ENCODE measurements around the gene POLK. TPM values are rescaled to one million over a fixed set of nuclear protein-coding genes. Genes with fewer than 3 reads are reported as not detected.

The POLK gene
- polyA plus RNA-seq, 1 experiment, result 30.9 TPM

DNA sequence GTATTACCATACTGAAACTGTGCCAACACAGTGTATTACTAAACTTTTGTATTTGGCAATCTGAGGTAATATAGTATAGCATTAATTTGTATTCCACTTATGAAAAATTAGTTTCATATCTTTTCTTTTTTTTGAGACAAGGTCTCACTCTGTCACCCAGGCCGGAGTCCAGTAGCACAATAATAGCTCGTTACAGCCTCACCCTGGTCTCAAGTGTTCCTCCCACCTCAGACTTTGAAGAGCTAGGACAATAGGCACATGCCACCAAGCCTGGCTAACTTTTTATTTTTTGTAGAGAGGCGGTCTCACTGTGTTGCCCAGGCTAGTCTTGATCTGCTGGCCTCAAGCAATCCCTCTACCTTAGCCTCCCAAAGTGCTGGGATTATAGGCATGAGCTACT, 36.1 kb downstream of the POLK start:
- no peak overlapping the region for H3K4me3 ChIP-seq (ENCODE audit: low read depth, low read length)
- no peaks in the 10 kb centered on the region for H3K27me3 ChIP-seq (ENCODE audit: control insufficient read depth, insufficient read depth, low read length)
- ChIA-PET POLR2A (interaction anchor here (0.6 to 0.7 kb wide), 3 partner anchors 22 to 134 kb away, joined by 3 to 6 read pairs (median 4); no protein-coding TSS in a partner anchor), CTCF (no interaction called here)
- DNase-seq (ENCODE audit: low read depth, low spot score), result no peak
- no peak for TF ChIP-seq CTCF (IDR thresholded peaks at IDR 0.05; ENCODE audit: low read depth, low read length)
- no peak overlapping the region for H3K27ac ChIP-seq (ENCODE audit: low read depth, low read length)
- H3K9me3 ChIP-seq (ENCODE audit: control insufficient read depth, insufficient read depth, low read length), result no peaks in the 10 kb centered on the region

DNA sequence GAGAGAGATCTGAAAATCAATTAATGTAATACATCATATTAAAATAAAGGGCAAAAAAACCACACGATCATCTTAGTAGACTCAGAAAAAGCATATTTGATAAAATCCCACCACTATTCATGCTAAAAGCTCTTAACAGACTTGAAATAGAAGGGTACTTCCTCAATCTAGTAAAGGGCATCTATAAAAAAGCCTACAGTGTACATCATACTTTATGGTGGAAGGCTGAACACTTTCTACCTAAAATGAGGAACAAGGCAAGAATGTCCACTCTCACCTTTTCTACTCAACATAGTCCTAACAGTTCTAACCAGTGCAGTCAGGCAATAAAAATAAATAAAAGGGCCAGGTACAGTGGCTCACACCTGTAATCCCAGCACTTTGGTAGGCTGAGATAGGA, 38.9 kb downstream of the POLK start:
- no peak for TF ChIP-seq CTCF (IDR thresholded peaks at IDR 0.05; ENCODE audit: low read depth, low read length)
- ChIA-PET POLR2A (no interaction called here), CTCF (no interaction called here)
- Histone ChIP-seq H3K4me3 (ENCODE audit: low read depth, low read length) (no peak overlapping the region), H3K9me3 (ENCODE audit: control insufficient read depth, insufficient read depth, low read length) (no peaks in the 10 kb centered on the region), H3K27ac (ENCODE audit: low read depth, low read length) (no peak overlapping the region), H3K27me3 (ENCODE audit: control insufficient read depth, insufficient read depth, low read length) (no peaks in the 10 kb centered on the region)
- no peak for DNase-seq (ENCODE audit: low read depth, low spot score)

GRCh38 chr5:75551471-75551870, 39.8 kb downstream of the POLK start:
- Histone ChIP-seq H3K27ac (ENCODE audit: low read depth, low read length) (no peak overlapping the region), H3K27me3 (ENCODE audit: control insufficient read depth, insufficient read depth, low read length) (no peaks in the 10 kb centered on the region), H3K9me3 (ENCODE audit: control insufficient read depth, insufficient read depth, low read length) (no peaks in the 10 kb centered on the region), H3K4me3 (ENCODE audit: low read depth, low read length) (no peak overlapping the region)
- ChIA-PET POLR2A (no interaction called here), CTCF (interaction anchor here (1.0 kb wide), 1 partner anchor 26 kb away, joined by 3 read pairs; no protein-coding TSS in a partner anchor)
- no peak for TF ChIP-seq CTCF (IDR thresholded peaks at IDR 0.05; ENCODE audit: low read depth, low read length)
- no peak for DNase-seq (ENCODE audit: low read depth, low spot score)

- H3K4me3 ChIP-seq (ENCODE audit: low read depth, low read length), result no peak overlapping the region
- no peaks in the 10 kb centered on the region for H3K9me3 ChIP-seq (ENCODE audit: control insufficient read depth, insufficient read depth, low read length)
- ChIA-PET CTCF (interaction anchor here (0.5 kb wide), 1 partner anchor 12 kb away, joined by 4 read pairs; no protein-coding TSS in a partner anchor), POLR2A (no interaction called here)
- TF ChIP-seq CTCF (IDR thresholded peaks at IDR 0.05; ENCODE audit: low read depth, low read length), result no peak
- H3K27ac ChIP-seq (ENCODE audit: low read depth, low read length), result no peak overlapping the region
- no peaks in the 10 kb centered on the region for H3K27me3 ChIP-seq (ENCODE audit: control insufficient read depth, insufficient read depth, low read length)
- DNase-seq (ENCODE audit: low read depth, low spot score), result no peak
These were observed 41.1 kb downstream of the POLK start for GRCh38 chr5:75552764-75553163.

DNA sequence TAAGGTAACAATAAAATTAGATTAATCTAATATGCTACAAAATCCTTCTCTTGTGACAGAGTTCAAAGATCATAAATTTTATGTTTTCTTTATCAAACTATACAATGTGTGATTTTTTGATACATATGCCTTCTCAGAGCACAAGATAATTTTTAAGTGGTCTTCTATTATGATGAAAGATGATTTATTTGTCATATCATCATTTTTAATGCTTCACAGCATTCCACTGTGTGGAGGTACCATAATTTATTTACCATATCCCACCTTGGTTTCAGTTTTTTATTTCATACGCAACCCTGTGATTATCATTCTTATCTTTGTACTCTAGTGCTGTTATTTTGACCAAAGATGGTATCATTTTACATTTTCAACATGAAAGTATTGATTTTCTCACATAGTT, 41.7 kb downstream of the POLK start:
- no peak overlapping the region for H3K27ac ChIP-seq (ENCODE audit: low read depth, low read length)
- POLR2A ChIA-PET, result no interaction called here
- no peak for TF ChIP-seq CTCF (IDR thresholded peaks at IDR 0.05; ENCODE audit: low read depth, low read length)
- CTCF ChIA-PET, result no interaction called here
- no peak overlapping the region for H3K4me3 ChIP-seq (ENCODE audit: low read depth, low read length)
- no peaks in the 10 kb centered on the region for H3K9me3 ChIP-seq (ENCODE audit: control insufficient read depth, insufficient read depth, low read length)
- no peaks in the 10 kb centered on the region for H3K27me3 ChIP-seq (ENCODE audit: control insufficient read depth, insufficient read depth, low read length)
- no peak for DNase-seq (ENCODE audit: low read depth, low spot score)
